Mammary epithelial cell (primary cell): ENCODE measurements around the gene SAMD4B.

Experiments
- EZH2 ChIP-seq: IDR thresholded peaks from 2 replicates; pipeline ENCODE4 v1.6.1; 2012; ENCODE audit warnings: low read length, inconsistent platforms, borderline replicate concordance
- TF ChIP-seq, protein P1 (sequence below), 2 donors: IDR thresholded peaks in 1 of 2; conservative IDR thresholded peaks in 1 of 2; 2 replicates each; pipeline ENCODE4 v1.5.1; 2011 to 2012; ENCODE audit warnings: inconsistent platforms in 2 of 2, low read length in 2 of 2, mild to moderate bottlenecking in 2 of 2, control low read depth in 1 of 2, low read depth in 1 of 2; ENCODE audit not compliant: insufficient read depth in 1 of 2; ENCODE audit errors: extremely low read depth in 1 of 2

DNA sequence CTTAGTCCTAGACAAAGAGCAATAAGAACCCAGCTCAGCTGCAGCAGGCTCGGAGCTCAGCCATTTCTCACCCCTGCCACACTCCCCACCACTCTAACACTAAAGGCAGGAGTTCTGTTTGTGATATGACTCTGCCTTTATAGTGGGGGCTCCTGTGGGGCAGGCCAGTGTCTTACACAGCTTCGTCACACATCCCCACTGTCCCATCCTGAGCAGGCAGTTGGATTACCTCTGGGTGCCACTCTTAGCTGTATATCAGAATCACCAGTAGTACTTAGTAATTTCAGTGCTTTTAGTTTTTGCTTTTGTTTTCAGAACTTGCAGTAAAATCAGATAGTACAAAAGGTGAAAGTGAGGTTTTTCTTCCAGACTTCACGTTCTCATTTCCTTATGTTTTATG lies 16.8 kb downstream of the SAMD4B start:
- TF ChIP-seq, protein P1, sequence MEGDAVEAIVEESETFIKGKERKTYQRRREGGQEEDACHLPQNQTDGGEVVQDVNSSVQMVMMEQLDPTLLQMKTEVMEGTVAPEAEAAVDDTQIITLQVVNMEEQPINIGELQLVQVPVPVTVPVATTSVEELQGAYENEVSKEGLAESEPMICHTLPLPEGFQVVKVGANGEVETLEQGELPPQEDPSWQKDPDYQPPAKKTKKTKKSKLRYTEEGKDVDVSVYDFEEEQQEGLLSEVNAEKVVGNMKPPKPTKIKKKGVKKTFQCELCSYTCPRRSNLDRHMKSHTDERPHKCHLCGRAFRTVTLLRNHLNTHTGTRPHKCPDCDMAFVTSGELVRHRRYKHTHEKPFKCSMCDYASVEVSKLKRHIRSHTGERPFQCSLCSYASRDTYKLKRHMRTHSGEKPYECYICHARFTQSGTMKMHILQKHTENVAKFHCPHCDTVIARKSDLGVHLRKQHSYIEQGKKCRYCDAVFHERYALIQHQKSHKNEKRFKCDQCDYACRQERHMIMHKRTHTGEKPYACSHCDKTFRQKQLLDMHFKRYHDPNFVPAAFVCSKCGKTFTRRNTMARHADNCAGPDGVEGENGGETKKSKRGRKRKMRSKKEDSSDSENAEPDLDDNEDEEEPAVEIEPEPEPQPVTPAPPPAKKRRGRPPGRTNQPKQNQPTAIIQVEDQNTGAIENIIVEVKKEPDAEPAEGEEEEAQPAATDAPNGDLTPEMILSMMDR (conservative IDR thresholded peaks at IDR 0.05 in 1 of 2, IDR thresholded peaks at IDR 0.05 in 1 of 2; ENCODE audit: extremely low read depth in 1 of 2, insufficient read depth in 1 of 2, low read depth in 1 of 2, low read length in 2 of 2) = no peak
- no peak for TF ChIP-seq EZH2
